HG02870 (cell line): ENCODE measurements around the gene ZFR2.
"Not testable (repeated sequence)": the region's sequence is repeated elsewhere in the genome, so short reads cannot be mapped to it uniquely, and the experiment has no call there.

Source experiments
- ATAC-seq: cut with Tn5 transposase; IDR thresholded peaks from one replicate; pipeline ENCODE4 v1.9.1; 2021; ENCODE audit warnings: mild to moderate bottlenecking, moderate library complexity; ENCODE audit not compliant: unreplicated experiment

The ZFR2 gene

GRCh38 chr19:3759482-3760254 is 109.2 kb downstream of the ZFR2 start:
- ATAC-seq: no peak

- ATAC-seq: not testable (repeated sequence)
Measured at GRCh38 chr19:3758297-3758696, 110.5 kb downstream of the ZFR2 start.

GRCh38 chr19:3757705-3758104 is 111.1 kb downstream of the ZFR2 start:
- not testable (repeated sequence) for ATAC-seq
